CD4-positive, alpha-beta T cell treated with Interleukin-4 for 1 hour (primary cell): ENCODE measurements around the gene PGAM5.
A peak's percentile ranks its signal among the peaks of the same experiment; 100 is the strongest.

ENCODE experiments used
- DNase-seq, 2 donors: peaks; one replicate each; pipeline ENCODE4 v3.0.0-alpha.2; 2020 to 2022

The PGAM5 gene

DNA sequence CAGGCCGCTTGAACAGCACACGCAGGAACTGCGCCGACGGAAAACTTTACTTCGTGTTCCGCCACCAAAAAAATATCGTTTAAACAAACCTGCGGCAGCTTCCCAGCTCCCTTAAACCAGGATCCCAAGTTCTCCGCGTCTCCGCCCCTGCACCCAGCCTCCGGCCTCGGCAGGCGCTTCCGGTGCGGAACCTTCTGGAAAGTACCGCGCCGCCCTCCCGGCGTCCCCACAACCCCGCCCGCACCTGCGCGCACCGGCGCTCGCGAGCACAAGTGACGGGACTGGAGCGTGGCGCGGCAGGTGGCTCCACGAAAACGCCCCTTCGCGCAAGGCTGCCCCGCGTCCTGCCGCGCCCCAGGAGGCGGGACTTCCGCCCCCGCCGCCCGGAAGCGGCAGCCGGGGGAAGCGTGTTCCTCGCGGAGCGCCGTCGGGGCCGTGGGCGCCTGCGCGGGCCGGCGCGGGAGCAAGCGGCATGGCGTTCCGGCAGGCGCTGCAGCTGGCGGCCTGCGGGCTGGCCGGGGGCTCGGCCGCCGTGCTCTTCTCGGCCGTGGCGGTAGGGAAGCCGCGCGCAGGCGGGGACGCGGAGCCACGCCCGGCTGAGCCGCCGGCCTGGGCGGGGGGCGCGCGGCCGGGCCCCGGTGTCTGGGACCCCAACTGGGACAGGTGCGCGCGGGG lies at the start of gene PGAM5:
PGAM5 (plus strand) TSS at position 438 of the 675 bp plus-strand sequence; CDS start at position 473, 35 bp downstream.
- peak; percentile 95 for DNase-seq

DNA sequence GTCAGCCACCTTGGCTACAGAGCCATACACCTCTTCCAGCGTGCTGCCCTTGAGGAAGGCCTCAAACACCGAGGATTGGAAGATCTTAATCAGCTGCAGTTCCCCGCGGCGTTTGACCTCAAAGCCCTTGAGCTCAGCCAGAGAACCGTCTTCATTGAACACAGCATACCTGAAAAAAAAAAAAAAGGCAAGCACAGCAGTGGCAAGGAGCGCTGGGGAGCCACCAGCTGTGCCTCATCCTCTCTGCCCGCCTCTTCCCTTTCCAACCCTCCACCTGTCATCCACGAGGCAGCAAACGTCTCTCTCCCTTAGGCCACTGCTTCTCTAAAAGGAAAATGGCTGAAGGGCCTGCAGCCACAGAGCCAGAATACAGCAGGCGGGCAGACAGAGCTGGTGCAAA lies 49.6 kb upstream of the PGAM5 start:
- DNase-seq: no peak

DNA sequence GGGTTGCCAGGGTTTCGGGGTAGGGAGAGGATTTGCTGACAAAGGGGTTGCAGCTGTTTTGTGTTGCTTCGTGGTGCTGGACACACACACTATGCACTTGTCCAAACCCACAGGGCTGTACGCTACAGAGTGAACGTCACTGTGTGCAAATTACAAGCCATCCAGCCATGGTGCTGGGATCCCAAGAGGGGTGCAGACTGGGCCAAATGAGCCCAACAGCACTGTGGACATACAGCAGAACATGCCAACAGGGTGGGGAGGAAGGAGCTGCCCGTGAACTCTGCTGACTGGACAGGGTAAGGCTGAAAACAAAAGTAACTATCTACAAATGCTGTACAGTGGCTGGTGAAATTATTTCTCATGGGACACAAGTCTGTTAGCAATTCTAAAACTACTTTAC lies 48.7 kb upstream of the PGAM5 start:
- no peak for DNase-seq

DNA sequence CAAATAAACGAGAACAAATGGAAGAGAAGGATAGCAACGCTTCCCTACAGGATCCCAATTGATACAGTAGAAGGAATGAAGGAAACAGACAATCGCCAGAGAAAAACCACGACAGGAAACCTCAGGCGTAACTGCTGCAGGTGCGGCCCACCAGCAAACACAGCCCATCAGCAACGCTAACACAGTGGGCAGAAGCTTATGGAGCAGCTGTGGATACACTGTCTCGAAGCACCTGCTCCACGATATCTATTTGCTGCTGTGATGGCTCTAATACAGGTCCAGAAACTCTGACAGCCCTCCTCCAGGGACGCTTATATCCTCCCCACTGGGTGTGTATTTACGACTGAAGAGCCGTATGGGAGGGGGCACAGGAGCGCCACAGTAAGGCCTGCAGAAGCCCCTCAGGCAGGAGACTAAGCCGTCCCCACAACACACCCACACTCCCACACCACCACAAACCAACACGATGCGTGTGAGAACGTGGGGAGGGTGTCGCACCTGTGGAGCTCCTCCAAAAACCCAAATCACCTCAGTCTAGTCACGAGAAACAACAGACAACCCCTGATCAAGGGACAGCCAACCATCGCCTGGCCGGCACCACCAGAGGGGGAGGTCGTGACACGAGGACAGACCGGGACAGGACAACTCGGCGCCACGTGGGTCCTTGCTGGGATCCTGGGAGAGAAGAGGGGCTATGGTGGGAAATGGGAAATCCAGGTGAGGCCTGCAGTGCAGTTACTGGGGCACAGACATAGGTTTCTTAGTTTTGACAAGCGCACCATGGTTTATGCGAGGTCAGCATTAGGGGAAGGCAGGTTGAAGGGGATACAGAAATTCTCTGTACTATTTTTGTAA lies 47.5 kb upstream of the PGAM5 start:
- DNase-seq: no peak

DNA sequence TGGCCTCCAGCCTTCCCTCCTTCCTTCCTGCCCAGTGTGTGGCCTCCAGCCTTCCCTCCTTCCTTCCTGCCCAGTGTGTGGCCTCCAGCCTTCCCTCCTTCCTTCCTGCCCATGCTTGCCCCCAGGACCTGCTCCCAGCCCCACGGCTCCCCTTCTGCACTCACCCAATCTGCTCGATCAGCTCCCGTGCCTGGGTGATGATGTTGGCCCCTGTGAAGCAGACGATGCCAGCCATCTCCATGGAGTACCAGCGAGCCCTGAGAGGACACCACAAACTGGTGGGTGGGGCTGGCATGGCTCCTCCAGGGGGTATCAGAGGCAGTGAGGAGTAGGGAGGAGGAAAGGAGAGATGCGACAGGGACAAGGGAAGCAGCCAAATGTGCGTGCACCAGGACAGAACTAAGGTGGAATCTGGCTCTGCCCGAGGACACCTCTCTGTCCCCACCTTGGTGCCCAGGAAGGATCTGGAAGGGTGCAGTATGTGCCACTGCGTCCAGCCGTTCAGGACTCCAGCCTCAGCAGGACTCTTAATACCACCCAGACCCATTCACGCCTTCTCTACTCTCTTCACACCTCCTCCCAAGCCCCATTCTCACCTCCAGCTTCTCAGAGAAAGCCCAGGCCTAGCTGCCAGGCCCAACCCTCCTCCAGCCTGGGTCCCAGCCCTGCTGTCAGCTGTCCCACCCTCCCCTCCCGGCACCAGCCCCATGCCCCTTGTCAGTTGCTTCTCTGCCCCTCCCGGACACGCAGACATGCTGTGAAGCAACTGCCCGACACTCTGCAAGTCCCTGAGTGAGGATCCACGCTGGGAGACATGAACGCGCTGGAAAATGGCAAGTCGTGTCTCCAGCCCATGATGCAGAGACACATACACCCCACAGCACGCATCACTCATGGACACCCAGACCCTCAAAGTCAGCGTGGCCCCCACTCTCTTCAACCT lies 46.2 kb upstream of the PGAM5 start:
- no peak for DNase-seq

DNA sequence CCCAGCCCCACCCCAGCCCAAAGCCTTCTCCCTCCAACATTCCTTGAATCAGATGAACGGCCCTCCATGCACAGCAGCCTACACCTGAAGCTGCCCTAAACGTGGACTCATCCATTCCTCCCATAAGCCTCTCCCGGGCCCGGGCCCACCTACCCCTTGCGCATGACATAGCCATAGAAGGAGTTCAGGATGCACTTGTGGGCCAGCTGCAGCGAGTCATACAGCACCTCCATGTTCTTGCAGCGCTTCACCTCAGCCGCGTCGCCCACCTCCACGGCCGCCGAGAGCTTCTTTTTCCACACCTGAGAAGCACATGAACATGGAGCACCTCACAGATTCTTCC lies 45.5 kb upstream of the PGAM5 start:
- DNase-seq: no peak

DNA sequence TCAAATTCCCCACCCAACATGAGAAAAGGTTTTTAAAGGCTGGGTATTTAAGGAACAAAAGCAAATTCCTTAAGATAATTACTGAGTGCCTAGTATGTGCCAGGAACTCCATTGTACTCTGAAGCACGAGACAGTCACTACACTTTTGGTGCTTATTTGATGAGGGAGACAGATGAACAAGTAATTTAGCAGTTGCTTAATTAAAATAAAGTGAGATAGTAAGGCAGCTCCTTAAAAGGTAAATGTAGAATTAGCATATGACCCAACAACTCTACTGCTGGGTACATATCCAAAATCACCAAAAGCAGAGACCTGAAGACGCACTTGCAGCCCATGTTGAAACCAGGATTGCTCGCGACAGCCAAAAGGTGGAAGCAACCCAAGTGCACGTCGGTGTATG lies 44.8 kb upstream of the PGAM5 start:
- DNase-seq: no peak

DNA sequence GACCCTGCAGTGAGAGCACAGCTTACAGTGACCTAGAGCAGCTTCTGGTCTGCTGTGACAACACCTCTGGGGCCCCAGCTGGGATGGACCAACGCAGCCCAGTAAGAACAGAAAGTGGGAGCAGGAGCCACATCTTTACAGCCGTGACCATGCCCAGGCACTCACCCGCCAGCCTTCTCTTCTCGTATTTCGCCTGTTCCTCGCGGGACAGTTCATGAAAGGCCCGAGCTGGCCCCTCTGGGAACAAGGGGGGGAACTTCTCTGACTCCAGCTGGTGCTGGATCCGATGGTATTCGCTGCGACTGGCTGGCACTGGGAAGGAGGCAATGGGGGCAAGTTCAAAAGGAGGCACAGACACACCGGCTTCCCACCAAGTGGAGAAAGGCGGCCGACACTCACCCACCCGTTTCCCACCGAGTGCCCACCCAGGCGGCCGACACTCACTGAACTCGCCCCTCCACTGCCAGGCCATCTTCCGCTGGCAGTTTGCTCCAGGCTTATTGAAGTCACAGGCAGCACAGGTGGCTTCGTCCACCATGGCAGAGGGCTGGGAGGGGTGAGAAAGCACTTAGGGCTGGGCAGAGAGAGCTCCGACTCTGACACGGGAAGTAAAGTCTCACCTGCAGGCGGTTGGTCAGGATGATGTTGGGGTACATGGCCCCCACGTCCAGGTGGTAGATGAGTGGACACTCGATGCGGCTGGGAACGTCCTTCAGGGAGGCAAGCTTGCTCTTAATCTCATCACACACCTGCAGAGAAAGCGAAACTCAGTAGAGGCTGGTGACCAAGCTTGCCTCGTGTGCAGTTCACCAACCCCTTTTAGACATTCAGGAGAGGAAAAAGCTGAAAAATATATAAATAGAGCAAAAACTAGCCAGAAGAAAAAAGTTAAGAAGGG lies 42.2 kb upstream of the PGAM5 start:
- no peak for DNase-seq

DNA sequence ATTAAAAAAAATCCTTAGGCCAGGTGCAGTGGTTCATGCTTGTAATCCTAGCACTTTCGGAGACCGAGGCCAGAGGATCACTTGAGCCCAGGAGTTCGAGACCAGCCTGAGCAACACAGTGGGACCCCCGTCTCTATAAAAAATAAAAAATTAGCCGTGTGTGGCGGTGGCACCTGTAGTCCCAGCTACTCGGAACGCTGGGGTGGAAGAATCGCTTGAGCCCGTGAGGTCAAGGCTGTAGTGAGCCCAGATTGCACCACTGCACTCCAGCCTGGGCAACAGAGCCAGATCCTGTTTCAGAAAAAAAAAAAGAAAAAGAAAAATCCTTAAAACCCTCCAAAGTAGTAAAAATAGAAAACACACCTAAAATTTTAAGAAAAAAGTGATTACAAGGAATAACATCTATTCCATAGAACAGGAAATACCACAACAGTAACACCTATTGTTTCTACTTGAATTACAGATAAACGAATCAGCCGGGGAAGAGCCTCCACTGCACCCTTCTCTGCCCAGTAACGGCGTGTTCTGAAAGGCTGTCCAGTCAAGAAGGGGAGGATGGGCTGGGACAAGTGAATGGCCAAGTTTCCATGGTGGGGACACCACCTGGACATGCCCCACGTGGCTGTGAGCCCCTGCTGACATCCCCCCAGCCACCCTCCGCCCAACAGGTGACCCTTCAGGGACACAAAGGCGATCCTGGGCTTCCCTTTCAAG lies 41.3 kb upstream of the PGAM5 start:
- DNase-seq: no peak

DNA sequence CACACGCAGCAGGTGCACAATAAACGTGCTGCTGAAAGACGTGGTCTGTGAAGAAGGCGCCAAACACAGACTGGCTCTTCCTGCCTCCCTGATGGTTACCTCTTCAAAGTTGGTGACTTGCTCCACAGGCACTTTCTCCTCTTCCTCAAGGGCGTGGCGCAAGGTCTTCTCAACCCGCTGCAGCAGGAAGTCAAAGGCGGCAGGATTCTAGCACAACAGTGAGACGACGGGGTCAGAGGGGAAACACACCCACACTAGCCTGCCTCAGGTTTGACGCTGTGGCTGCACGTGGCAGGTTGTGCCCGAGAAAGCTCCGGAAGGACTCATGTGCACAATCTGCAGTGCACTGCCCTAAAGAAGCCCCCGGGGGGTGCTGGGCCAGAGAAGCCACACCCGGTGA lies 38.5 kb upstream of the PGAM5 start:
- DNase-seq: peak in 1 of 2 donors; percentile 3

DNA sequence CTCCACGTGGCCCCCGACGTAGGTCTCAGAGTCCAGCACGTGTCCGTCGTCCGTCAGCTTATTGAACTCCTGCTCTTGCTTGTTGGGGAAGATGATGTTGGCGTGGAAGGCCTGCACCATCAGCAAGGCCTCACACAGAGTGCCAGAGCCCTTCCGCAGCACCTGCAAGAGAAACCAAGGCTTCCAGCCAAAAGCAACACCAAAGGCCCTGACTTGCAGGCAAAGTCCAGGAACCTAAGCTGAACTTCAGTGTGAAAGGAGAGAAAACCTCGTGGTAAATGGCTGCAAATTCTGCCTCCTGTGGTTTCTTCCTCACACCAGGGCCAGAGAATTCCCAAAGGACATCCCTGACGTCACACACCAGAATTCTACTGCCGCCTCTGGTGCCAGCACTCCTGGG lies 38.0 kb upstream of the PGAM5 start:
- DNase-seq: no peak

DNA sequence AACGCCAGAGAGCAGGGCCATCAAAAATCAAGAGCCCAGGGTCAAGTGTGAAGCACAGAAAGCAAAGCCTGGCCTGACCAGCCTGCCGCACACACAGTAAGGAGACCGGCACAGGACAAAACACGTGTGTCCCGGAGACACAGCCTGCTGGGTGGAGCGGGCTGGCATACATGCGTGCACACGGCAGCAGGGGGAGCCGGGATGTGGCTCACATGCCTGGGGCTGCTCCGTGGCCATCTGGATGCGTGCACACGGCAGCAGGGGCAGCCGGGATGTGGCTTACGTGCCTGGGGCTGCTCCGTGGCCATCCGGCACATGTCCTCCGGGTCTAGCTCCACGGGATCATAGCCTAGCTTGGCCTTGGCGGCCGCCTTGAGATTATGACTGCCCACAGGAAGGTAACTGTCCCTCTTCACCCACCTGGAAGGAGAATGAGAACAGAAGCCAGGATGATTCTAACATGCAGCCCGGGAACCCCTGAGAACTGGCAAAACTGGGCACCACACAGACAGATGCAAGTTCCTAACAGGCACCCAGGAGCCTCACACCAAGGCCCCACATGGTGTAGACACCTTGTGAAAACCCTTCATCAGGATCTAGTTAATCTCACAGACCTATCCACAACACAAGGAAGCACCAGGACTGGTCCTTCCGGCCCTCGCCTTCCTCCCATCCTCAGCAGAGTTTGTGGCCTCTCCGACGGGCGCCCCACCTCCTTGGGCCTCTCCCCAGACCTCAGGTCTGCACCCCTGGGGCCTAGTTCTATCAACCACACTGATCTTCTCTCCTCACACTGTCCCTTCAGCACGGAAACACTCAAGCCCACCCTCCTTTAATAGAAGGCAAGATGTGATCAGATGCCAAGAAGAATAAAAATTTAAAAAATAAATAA lies 37.1 kb upstream of the PGAM5 start:
- DNase-seq: no peak

DNA sequence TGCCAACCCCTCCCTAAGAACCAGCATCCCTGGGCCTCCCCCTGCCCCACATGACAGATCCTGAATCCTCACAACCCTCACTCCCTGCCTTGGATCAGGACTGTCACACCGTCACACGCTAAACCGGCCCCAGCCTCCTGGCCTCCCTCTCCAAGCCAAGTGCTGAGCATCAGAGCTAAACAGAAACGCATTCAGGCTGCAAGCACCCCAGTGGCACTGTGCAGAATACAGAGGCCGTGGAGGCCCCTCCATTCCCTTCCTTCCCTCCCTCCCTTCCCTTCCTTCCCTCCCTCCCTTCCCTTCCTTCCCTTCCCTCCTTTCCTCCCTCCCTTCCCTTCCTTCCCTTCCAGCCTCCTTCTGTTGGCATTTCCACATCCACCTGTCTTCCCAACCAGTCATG lies 36.1 kb upstream of the PGAM5 start:
- no peak for DNase-seq

DNA sequence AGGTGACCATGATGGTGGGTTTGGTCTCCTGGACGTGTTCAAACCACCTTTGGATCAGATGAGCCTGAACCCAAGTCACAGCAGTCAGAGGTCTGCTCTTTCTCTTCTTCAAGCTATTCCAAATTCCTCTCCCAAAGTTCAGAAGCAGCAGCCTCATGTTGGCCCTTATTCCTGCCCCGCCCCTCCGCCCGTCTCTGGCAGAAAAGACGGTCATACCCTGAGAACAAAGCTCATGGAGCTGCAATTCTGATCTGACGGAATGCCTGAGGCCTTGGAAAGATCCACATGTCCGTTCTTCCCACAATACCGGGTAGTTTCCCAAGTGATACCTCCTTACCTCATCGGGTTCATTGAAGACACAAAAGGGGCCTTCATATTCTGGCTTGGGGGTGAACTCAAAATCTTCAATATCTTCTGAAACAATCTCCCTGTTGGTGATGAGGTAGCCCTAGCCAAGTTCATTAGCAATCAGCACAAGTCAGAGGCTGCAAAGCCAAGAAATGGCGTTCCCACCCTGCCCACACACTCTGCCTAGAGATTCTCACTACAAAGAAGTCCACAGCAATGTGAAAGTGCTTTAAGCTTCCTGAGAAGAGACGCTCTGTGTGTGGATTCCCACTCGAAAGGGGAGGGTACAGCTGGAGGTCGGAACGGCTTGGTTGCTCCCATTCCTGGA lies 34.7 kb upstream of the PGAM5 start:
- DNase-seq: no peak

DNA sequence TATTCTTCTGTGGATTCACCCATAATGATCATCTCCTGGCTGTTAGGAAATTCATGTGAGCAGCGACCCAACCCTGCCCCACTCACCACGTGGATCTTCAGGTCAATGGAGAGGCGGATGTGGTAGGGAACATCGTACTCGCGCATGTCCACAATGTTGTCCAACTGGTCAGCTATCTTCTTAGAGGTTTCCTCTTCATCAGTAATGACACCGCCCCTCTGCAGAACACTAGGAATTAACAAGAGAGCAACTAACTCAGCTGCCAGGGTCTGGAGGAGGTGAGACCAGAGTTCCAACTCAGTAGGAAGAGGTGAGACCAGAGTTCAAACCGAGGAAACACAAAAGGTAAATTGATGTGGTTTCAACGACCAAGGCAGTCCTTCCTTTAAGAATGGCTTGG lies 33.1 kb upstream of the PGAM5 start:
- no peak for DNase-seq

DNA sequence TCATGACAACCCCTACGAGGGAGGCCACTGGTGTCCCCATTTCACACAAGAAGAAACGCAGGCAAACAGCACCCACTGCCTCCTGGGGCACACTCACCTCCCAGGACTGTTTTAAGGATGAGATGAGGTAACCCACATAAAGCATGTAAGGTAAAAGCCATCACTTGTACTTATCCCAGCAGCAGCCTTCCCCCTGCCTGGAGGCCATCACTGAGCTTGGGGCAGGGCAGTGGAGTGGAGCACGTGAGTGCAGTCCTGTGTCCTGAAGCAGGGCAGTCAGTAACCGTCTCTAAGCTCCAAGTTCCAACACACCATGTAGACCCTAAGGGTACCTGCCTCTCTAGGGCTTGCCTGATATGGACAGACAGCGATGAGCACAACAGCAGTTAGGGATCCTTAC lies 25.2 kb upstream of the PGAM5 start:
- DNase-seq: no peak

DNA sequence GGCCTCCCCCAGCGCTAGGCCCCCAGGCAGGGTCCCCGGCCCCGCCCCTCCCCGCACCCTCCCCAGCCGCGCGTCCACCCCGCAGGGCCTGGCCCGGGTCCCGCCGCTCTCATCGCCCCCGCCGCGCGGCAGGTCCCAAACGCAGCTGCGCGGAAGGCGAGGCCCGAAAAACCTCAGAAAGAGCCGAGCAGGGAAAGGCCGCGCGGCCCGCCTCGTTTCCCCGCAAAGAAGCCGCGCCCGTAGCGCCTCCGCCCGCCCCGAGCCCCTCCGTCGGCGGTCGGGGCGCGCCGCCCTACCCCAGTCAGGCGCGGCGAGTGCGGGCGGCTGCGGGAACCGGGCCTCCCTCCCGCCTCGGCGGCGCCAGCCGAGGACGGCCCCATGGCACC lies 23.8 kb upstream of the PGAM5 start:
- DNase-seq: no peak

DNA sequence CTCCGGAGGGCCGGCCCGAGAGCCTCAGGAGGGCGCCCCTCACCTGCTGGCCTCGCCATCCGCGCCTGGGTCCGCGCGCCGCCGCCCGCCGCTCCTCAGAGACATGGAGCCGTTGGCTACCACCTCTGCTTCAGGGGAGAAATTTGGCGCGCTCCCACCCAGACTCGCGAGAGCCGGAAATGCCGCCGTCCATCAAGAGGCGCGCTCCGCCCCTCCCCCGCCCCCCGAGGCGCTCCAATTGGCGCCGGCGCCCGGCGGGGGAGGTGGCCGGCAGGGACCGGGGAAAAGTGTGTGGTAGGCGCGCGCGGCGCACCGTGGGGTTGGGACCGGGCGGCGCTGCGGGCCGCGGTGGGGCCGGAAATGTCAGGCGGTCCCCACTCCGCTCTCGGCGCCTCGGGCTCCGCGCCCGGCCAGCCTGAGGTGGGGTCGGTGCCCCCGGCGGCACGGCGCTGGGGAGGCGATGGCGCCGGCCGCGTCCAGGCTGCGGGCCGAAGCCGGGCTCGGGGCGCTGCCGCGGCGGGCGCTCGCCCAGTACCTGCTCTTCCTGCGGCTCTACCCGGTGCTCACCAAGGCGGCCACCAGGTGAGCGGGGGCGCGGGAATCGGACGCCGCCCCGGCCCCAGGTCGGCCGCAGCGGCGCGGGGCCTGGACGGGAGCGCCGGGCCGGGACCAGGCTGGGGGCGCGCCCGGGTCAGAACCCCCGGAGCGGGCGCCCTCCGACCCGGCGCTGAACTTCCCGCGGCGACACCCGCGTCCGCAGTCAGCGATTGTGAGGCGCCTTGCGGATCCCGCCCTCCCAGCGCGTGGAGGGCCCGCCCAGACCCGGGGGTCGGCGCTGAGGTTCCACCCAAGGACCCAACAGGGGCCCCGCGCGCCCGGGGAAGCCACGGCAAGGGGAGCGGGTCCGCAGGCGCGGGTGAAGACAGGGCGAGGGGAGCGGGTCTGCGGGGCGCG lies 23.2 kb upstream of the PGAM5 start, which contains the start of the genes POLE and PXMP2:
POLE (minus strand) TSS at position 132 of the 954 bp plus-strand sequence; CDS start at position 105, 27 bp downstream.
PXMP2 (plus strand) TSS at position 377 of the 954 bp plus-strand sequence; CDS start at position 461, 84 bp downstream.
- DNase-seq: peak; percentile 93 to 95
